ENCODE data around the gene CCDC51. TPM values are rescaled to one million over a fixed set of nuclear protein-coding genes. Genes with fewer than 3 reads are reported as not detected.

CCDC51 gene
- total and polyA plus RNA-seq, 2 donors (not counting 3 experiments of a cell fraction or from before 2014, with no cell fraction given), result 11.2 to 11.3 TPM

DNA sequence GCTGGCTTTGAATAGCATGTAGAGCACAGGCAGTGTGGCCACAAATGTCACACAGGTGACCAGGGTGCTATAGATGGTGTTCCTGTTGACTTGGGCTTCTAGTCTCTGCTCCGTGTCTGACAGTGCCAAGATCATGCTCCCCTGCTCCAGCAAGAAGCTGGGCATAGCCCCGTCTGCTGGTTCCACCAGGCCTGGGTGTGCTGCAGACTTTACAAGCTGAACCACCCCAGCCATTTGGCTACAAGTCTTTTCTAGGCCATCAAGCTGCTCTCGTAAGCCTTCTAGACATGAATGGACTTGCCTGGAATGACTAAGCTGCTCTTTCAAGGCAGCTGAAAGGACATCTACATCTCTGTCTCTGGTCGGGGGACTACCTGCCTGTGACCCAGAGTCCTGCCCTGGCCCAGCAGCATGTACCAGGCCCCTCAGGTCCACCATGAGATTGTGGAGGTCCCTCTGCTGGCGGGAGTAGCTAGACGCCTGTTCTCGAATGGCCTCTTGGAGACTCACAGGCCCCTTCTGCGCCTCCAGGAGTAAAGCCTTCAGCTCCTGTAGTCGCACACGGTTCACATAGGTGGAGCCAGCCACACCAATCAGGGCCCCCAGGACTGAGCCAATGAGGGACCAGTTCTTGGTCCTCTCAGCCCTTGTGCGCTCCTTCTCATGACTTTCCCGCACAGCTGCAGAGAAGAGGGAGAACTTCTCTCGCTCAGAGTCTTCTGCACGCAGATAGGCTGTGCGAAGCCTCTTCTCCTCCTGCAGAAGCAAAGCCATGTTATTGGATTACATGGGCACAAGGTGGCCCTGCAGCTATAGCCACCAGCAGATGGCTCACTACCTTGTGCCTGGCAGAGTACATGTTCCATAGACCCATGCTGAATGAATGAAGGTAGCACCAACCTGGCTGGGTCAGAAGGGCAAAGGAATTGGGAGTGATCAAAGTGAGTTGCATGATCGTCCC is 7.2 kb downstream of the CCDC51 start:
- POLR2A ChIA-PET, result no interaction called here
- Histone ChIP-seq H3K9me3 (replicated peaks; ENCODE audit: control insufficient read depth, insufficient read depth, low read length) (no peaks in the 10 kb centered on the region), H3K79me2 (ENCODE audit: control insufficient read depth, insufficient read depth, low read length) (no peaks in the 10 kb centered on the region), H3K36me3 (ENCODE audit: control insufficient read depth in 2 of 2, extremely low read depth in 1 of 2, insufficient read depth in 2 of 2, low read length in 2 of 2) (peaks cover 0 to 9% of the 10 kb centered on the region in 2 experiments), H2AFZ (ENCODE audit: low read depth, low read length) (no peak overlapping the region), H3K4me3 (replicated peaks in 1 of 3; ENCODE audit: insufficient read depth in 1 of 3, low read depth in 1 of 3, low read length in 3 of 3) (no peak overlapping the region), H3K9me1 (replicated peaks; ENCODE audit: control insufficient read depth, extremely low read depth, insufficient read depth, low read length) (no peaks in the 10 kb centered on the region), H4K20me1 (replicated peaks; ENCODE audit: control insufficient read depth, extremely low read depth, insufficient read depth, low read length) (no peaks in the 10 kb centered on the region), H3K27me3 (ENCODE audit: control insufficient read depth in 2 of 2, insufficient read depth in 2 of 2, low read length in 2 of 2) (no peaks in the 10 kb centered on the region), H3K27ac (ENCODE audit: insufficient read depth, low read depth, low read length) (no peak overlapping the region), H3K4me2 (ENCODE audit: insufficient read depth, low read length) (no peak overlapping the region), H3K9ac (replicated peaks; ENCODE audit: extremely low read depth, insufficient read depth, low read length) (no peak overlapping the region), H3K4me1 (ENCODE audit: control insufficient read depth, extremely low read depth, insufficient read depth, low read length) (peaks cover 14% of the 10 kb centered on the region)
- CTCF ChIA-PET, result interaction anchor here (0.7 to 10.4 kb wide), 9 partner anchors 8 to 238 kb away, joined by 3 to 723 read pairs (median 3); no protein-coding TSS in a partner anchor
- DNase-seq (ENCODE audit: low read depth, low spot score) (no peak), FAIRE-seq (no peak)
- dilution Hi-C loops (cut with MboI; ENCODE audit: extremely low pct_ligation_motif_present, low sequenced_read_pairs) (no loop called here), intact Hi-C loops (cut with micrococcal nuclease) (no loop called here)
- no peak for TF ChIP-seq POLR2A (IDR thresholded peaks at IDR 0.05; ENCODE audit: low read depth, low read length)
- TF ChIP-seq MYC (IDR thresholded peaks at IDR 0.05; ENCODE audit: low read depth, low read length), result no peak
- TF ChIP-seq MAX (IDR thresholded peaks at IDR 0.05; ENCODE audit: insufficient read depth, insufficient read length), result no peak
- peak in 1 of 2 donors; percentile 16 for TF ChIP-seq CTCF (IDR thresholded peaks at IDR 0.05; ENCODE audit: extremely low read depth in 1 of 2, insufficient read depth in 1 of 2, low read depth in 1 of 2, low read length in 2 of 2)
- BruUV-seq (replicated peaks), result TSS peak; percentile 8
